ENCODE measurements around the gene ELOA. TPM values are rescaled to one million over a fixed set of nuclear protein-coding genes. Genes with fewer than 3 reads are reported as not detected.

Gene ELOA
- total and polyA plus RNA-seq, 9 of the 15 experiments (the other 6 are each of a cell fraction or from before 2014, with no cell fraction given): 31.9 to 98.6 (median 61.3) TPM

DNA sequence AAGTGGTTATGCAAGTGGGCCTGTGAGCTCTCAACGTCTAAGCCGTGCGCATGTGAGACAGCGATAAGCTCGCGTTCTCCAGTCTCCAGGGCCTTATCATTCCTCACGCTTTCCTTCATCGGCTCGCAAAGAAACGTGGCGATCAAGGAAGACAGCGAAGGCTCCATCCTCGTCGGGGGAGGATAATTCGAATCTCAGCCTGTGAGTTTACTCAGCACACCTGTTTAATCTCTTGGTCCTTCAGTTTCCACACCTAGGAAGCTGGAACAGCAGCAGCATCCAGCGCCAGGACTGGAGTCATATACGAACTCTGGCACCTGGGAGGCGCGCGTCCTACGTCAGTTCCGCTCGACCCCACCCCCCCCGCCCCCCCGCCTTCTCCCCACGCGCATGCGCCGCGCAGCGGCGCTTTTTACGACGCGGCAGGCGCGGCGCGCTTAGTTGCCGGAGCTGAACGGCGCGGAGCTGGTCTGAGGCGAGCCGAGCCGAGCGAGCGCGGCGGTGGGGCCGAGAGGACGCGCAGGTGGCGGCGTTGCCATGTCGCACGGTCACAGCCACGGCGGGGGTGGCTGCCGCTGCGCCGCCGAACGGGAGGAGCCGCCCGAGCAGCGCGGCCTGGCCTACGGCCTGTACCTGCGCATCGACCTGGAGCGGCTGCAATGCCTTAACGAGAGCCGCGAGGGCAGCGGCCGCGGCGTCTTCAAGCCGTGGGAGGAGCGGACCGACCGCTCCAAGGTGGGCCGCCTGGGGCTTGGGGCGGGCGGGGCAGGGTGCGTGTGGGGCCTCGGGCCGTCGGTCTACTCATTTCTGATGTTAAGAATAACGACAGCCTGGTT, 34.9 kb downstream of the ELOA start, which contains the start of gene PITHD1 (continued):
- TF ChIP-seq TAL1 (IDR thresholded peaks at IDR 0.05) (peak; percentile 95), SIN3A (IDR thresholded peaks at IDR 0.05; ENCODE audit: borderline replicate concordance in 2 of 2, control insufficient read depth in 1 of 2, low read depth in 2 of 2, low read length in 2 of 2) (peak; percentile 75; a peak in 2 of 4 replicates), SIX5 (IDR thresholded peaks at IDR 0.05; ENCODE audit: borderline replicate concordance in 1 of 2, insufficient read depth in 1 of 2, low read depth in 1 of 2, low read length in 2 of 2) (no peak), ZNF561 (CRISPR knock-in tag; conservative IDR thresholded peaks at IDR 0.05) (no peak), FIP1L1 (IDR thresholded peaks at IDR 0.05; ENCODE audit: low read depth, low read length, poor library complexity, severe bottlenecking) (peak; percentile 85), HCFC1 (IDR thresholded peaks at IDR 0.05; ENCODE audit: low read depth, low read length) (peak; percentile 64), GABPB1 (CRISPR knock-in tag; IDR thresholded peaks at IDR 0.05) (peak; percentile 90), RBM34 (IDR thresholded peaks at IDR 0.05; ENCODE audit: borderline replicate concordance, insufficient read depth, low read length) (no peak), SPI1 (IDR thresholded peaks at IDR 0.05; ENCODE audit: borderline replicate concordance, low read depth, low read length) (no peak), KHSRP (IDR thresholded peaks at IDR 0.05) (no peak), COPS2 (conservative IDR thresholded peaks at IDR 0.05) (no peak)
- TF ChIP-seq, protein P1, sequence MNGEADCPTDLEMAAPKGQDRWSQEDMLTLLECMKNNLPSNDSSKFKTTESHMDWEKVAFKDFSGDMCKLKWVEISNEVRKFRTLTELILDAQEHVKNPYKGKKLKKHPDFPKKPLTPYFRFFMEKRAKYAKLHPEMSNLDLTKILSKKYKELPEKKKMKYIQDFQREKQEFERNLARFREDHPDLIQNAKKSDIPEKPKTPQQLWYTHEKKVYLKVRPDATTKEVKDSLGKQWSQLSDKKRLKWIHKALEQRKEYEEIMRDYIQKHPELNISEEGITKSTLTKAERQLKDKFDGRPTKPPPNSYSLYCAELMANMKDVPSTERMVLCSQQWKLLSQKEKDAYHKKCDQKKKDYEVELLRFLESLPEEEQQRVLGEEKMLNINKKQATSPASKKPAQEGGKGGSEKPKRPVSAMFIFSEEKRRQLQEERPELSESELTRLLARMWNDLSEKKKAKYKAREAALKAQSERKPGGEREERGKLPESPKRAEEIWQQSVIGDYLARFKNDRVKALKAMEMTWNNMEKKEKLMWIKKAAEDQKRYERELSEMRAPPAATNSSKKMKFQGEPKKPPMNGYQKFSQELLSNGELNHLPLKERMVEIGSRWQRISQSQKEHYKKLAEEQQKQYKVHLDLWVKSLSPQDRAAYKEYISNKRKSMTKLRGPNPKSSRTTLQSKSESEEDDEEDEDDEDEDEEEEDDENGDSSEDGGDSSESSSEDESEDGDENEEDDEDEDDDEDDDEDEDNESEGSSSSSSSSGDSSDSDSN (IDR thresholded peaks at IDR 0.05; ENCODE audit: borderline replicate concordance in 1 of 2, low read depth in 2 of 2, low read length in 2 of 2): peak in 1 of 2 experiments; percentile 85; a peak in 2 of 4 replicates
- TF ChIP-seq, protein P2, sequence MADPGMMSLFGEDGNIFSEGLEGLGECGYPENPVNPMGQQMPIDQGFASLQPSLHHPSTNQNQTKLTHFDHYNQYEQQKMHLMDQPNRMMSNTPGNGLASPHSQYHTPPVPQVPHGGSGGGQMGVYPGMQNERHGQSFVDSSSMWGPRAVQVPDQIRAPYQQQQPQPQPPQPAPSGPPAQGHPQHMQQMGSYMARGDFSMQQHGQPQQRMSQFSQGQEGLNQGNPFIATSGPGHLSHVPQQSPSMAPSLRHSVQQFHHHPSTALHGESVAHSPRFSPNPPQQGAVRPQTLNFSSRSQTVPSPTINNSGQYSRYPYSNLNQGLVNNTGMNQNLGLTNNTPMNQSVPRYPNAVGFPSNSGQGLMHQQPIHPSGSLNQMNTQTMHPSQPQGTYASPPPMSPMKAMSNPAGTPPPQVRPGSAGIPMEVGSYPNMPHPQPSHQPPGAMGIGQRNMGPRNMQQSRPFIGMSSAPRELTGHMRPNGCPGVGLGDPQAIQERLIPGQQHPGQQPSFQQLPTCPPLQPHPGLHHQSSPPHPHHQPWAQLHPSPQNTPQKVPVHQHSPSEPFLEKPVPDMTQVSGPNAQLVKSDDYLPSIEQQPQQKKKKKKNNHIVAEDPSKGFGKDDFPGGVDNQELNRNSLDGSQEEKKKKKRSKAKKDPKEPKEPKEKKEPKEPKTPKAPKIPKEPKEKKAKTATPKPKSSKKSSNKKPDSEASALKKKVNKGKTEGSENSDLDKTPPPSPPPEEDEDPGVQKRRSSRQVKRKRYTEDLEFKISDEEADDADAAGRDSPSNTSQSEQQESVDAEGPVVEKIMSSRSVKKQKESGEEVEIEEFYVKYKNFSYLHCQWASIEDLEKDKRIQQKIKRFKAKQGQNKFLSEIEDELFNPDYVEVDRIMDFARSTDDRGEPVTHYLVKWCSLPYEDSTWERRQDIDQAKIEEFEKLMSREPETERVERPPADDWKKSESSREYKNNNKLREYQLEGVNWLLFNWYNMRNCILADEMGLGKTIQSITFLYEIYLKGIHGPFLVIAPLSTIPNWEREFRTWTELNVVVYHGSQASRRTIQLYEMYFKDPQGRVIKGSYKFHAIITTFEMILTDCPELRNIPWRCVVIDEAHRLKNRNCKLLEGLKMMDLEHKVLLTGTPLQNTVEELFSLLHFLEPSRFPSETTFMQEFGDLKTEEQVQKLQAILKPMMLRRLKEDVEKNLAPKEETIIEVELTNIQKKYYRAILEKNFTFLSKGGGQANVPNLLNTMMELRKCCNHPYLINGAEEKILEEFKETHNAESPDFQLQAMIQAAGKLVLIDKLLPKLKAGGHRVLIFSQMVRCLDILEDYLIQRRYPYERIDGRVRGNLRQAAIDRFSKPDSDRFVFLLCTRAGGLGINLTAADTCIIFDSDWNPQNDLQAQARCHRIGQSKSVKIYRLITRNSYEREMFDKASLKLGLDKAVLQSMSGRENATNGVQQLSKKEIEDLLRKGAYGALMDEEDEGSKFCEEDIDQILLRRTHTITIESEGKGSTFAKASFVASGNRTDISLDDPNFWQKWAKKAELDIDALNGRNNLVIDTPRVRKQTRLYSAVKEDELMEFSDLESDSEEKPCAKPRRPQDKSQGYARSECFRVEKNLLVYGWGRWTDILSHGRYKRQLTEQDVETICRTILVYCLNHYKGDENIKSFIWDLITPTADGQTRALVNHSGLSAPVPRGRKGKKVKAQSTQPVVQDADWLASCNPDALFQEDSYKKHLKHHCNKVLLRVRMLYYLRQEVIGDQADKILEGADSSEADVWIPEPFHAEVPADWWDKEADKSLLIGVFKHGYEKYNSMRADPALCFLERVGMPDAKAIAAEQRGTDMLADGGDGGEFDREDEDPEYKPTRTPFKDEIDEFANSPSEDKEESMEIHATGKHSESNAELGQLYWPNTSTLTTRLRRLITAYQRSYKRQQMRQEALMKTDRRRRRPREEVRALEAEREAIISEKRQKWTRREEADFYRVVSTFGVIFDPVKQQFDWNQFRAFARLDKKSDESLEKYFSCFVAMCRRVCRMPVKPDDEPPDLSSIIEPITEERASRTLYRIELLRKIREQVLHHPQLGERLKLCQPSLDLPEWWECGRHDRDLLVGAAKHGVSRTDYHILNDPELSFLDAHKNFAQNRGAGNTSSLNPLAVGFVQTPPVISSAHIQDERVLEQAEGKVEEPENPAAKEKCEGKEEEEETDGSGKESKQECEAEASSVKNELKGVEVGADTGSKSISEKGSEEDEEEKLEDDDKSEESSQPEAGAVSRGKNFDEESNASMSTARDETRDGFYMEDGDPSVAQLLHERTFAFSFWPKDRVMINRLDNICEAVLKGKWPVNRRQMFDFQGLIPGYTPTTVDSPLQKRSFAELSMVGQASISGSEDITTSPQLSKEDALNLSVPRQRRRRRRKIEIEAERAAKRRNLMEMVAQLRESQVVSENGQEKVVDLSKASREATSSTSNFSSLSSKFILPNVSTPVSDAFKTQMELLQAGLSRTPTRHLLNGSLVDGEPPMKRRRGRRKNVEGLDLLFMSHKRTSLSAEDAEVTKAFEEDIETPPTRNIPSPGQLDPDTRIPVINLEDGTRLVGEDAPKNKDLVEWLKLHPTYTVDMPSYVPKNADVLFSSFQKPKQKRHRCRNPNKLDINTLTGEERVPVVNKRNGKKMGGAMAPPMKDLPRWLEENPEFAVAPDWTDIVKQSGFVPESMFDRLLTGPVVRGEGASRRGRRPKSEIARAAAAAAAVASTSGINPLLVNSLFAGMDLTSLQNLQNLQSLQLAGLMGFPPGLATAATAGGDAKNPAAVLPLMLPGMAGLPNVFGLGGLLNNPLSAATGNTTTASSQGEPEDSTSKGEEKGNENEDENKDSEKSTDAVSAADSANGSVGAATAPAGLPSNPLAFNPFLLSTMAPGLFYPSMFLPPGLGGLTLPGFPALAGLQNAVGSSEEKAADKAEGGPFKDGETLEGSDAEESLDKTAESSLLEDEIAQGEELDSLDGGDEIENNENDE (IDR thresholded peaks at IDR 0.05; ENCODE audit: low read depth, low read length): no peak

All from K562 (cell line).